PC-3 (cell line): ENCODE data around the gene HDAC5. TPM values are rescaled to one million over a fixed set of nuclear protein-coding genes. Genes with fewer than 3 reads are reported as not detected.
"Not testable (repeated sequence)": the region's sequence is repeated elsewhere in the genome, so short reads cannot be mapped to it uniquely, and the experiment has no call there.

Experiments used
- ATAC-seq: fragments of 200-7000 bp; cut with Tn5 transposase; 2 replicates; pipeline ENCODE4 v1.9.1; 2020; ENCODE audit warnings: mild to moderate bottlenecking, moderate library complexity
- BruUV-seq: library from RNA; stranded (reverse); fragments of 400-500 nt; replicated peaks from 2 replicates; lab custom pipeline; 2021; lab: Mats Ljungman, UMichigan
- CTCF ChIA-PET: fragments of 300-600 bp; sonication (Branson Sonifier 250); formaldehyde crosslinking; loops from one replicate; lab custom pipeline; 2022; ENCODE audit warnings: antibody characterized with exemption; lab: Charles Lee
- POLR2A ChIA-PET: fragments of 300-600 bp; sonication (Branson Sonifier 250); formaldehyde crosslinking; loops from one replicate; lab custom pipeline; 2022; ENCODE audit warnings: antibody characterized with exemption; ENCODE audit not compliant: unreplicated experiment; lab: Charles Lee
- DNase-seq: peaks from one replicate; pipeline ENCODE4 v3.0.0-alpha.2; 2015
- H2AFZ ChIP-seq: fragments of 300-600 bp; sonication (generic); 2 replicates; pipeline ENCODE4 v1.6.0; 2016; ENCODE audit warnings: antibody characterized with exemption, low read length
- H3F3A ChIP-seq: fragments of 300-600 bp; sonication (generic); one replicate; pipeline ENCODE4 v1.6.0; 2017; ENCODE audit warnings: antibody characterized with exemption, low read length, control low read depth, mild to moderate bottlenecking; ENCODE audit not compliant: unreplicated experiment
- H3K27ac ChIP-seq: fragments of 300-600 bp; sonication (generic); 2 replicates; pipeline ENCODE4 v1.5.1; 2016; ENCODE audit warnings: mild to moderate bottlenecking, low read length
- H3K27me3 ChIP-seq: fragments of 300-600 bp; sonication (generic); 2 replicates; pipeline ENCODE4 v1.6.1; 2016; ENCODE audit warnings: low read length, mixed read lengths
- H3K36me3 ChIP-seq: fragments of 300-600 bp; sonication (generic); 2 replicates; pipeline ENCODE4 v1.6.1; 2016; ENCODE audit warnings: low read depth, mixed run types, low read length, mixed read lengths
- H3K4me1 ChIP-seq: fragments of 300-600 bp; sonication (generic); 2 replicates; pipeline ENCODE4 v1.5.1; 2016; ENCODE audit warnings: low read length; ENCODE audit not compliant: insufficient read depth
- H3K4me2 ChIP-seq: fragments of 300-600 bp; sonication (generic); 2 replicates; pipeline ENCODE4 v1.6.0; 2016; ENCODE audit warnings: low read length
- H3K4me3 ChIP-seq: fragments of 300-600 bp; sonication (generic); 2 replicates; pipeline ENCODE4 v1.5.1; 2016; ENCODE audit warnings: mild to moderate bottlenecking, low read length, mixed read lengths
- H3K79me2 ChIP-seq: fragments of 300-600 bp; sonication (generic); 2 replicates; pipeline ENCODE4 v1.6.1; 2017; ENCODE audit warnings: low read length, mixed read lengths
- H3K9ac ChIP-seq: fragments of 300-600 bp; sonication (generic); 2 replicates; pipeline ENCODE4 v1.6.0; 2016; ENCODE audit warnings: mild to moderate bottlenecking, low read length
- H3K9me2 ChIP-seq: fragments of 300-600 bp; sonication (generic); replicated peaks from 2 replicates; pipeline ENCODE4 v1.6.1; 2016; ENCODE audit warnings: mixed run types, low read length, mixed read lengths
- H3K9me3 ChIP-seq: fragments of 300-600 bp; sonication (generic); 2 replicates; pipeline ENCODE4 v1.6.1; 2016; ENCODE audit warnings: low read length, mixed read lengths
- H4K20me1 ChIP-seq: fragments of 300-600 bp; sonication (generic); 2 replicates; pipeline ENCODE4 v1.6.1; 2016; ENCODE audit warnings: low read length, mixed read lengths
- CTCF ChIP-seq: fragments of 300-600 bp; sonication (generic); conservative IDR thresholded peaks from 2 replicates; pipeline ENCODE4 v1.5.1; 2017; ENCODE audit warnings: antibody characterized with exemption, low read depth, mild to moderate bottlenecking, low read length
- EZH2 ChIP-seq: fragments of 300-600 bp; sonication (generic); IDR thresholded peaks from one replicate; pipeline ENCODE4 v1.6.1; 2017; ENCODE audit warnings: antibody characterized with exemption, mild to moderate bottlenecking, low read length; ENCODE audit not compliant: unreplicated experiment
- EZH2phosphoT487 ChIP-seq: fragments of 300-600 bp; sonication (generic); IDR thresholded peaks from 2 replicates; pipeline ENCODE4 v1.6.1; 2018; ENCODE audit warnings: mild to moderate bottlenecking, antibody characterized with exemption, low read length, borderline replicate concordance
- intact Hi-C: fragments of 100-400 bp; cut with micrococcal nuclease; formaldehyde crosslinking; loops from 2 replicates; pipeline ENCODE4 v1.9.0; 2023
- total RNA-seq: library from RNA; depleted of rRNA; stranded (reverse); fragments of >200 nt; gene quantifications from 2 replicates; pipeline ENCODE4 v1.2.3, GENCODE V29; 2014

The HDAC5 gene
- total RNA-seq, 1 experiment from 2014 or later = 39.1 TPM

GRCh38 chr17:44133918-44134476 lies 10.6 kb upstream of the HDAC5 start:
- ATAC-seq (no peak), DNase-seq (no peak)
- no peaks in the 10 kb centered on the region for H3K9me2 ChIP-seq
- H3K27me3 ChIP-seq = no peaks in the 10 kb centered on the region
- H3K9ac ChIP-seq = no peak overlapping the region
- no peaks in the 10 kb centered on the region for H3K79me2 ChIP-seq
- H3F3A ChIP-seq = no peaks in the 10 kb centered on the region
- TF ChIP-seq EZH2phosphoT487 (no peak), EZH2 (no peak), CTCF (no peak)
- no peak overlapping the region for H2AFZ ChIP-seq
- ChIA-PET CTCF (no interaction called here), POLR2A (no interaction called here)
- H3K9me3 ChIP-seq = no peaks in the 10 kb centered on the region
- no peak overlapping the region for H3K27ac ChIP-seq
- no peaks in the 10 kb centered on the region for H4K20me1 ChIP-seq
- intact Hi-C loops = no loop called here
- peaks cover 25% of the 10 kb centered on the region for H3K4me1 ChIP-seq
- no peak overlapping the region for H3K4me2 ChIP-seq
- H3K36me3 ChIP-seq = no peaks in the 10 kb centered on the region
- BruUV-seq = no TSS peak
- no peak overlapping the region for H3K4me3 ChIP-seq

GRCh38 chr17:44132275-44132821 lies 8.9 kb upstream of the HDAC5 start:
- Histone ChIP-seq H3K79me2 (no peaks in the 10 kb centered on the region), H3K36me3 (no peaks in the 10 kb centered on the region), H3K4me3 (no peak overlapping the region), H3K9ac (no peak overlapping the region), H3K27me3 (no peaks in the 10 kb centered on the region), H3K27ac (no peak overlapping the region), H2AFZ (no peak overlapping the region), H3K4me2 (peak overlapping the region; percentile 3; the same call in 1 of the 2 replicates), H4K20me1 (no peaks in the 10 kb centered on the region), H3F3A (no peaks in the 10 kb centered on the region), H3K4me1 (peaks cover 11% of the 10 kb centered on the region), H3K9me3 (no peaks in the 10 kb centered on the region), H3K9me2 (no peaks in the 10 kb centered on the region)
- TF ChIP-seq EZH2phosphoT487 = no peak
- TF ChIP-seq CTCF = no peak
- no peak for TF ChIP-seq EZH2
- ATAC-seq (peak; percentile 29), DNase-seq (peak; percentile 43)
- POLR2A ChIA-PET = no interaction called here
- BruUV-seq = no TSS peak
- intact Hi-C loops = no loop called here
- CTCF ChIA-PET = interaction anchor here (0.6 kb wide), 1 partner anchor 90 kb away, joined by 3 read pairs; no protein-coding TSS in a partner anchor

DNA sequence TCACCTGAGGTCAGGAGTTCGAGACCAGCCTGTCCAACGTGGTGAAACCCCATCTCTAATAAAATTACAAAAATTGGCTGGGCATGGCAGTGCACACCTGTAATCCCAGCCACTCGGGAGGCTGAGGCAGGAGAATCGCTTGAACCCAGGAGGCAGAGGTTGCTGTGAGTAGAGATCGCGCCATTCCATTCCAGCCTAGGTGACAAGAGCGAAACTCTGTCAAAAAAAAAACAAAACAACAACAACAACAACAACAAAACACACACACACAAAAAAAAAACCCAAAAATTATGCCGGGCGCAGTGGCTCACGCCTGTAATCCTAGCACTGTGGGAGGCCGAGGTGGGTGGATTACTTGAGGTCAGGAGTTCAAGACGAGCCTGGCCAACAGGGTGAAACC lies 7.9 kb upstream of the HDAC5 start:
- H3K79me2 ChIP-seq, H3K4me3 ChIP-seq, intact Hi-C loops, H3K27ac ChIP-seq, H3K9me3 ChIP-seq, H3K9ac ChIP-seq, BruUV-seq, H3K9me2 ChIP-seq, H4K20me1 ChIP-seq, H3K36me3 ChIP-seq, H3F3A ChIP-seq, ATAC-seq, CTCF ChIA-PET, H2AFZ ChIP-seq, H3K4me1 ChIP-seq, POLR2A ChIA-PET, H3K27me3 ChIP-seq, DNase-seq, H3K4me2 ChIP-seq: not testable (repeated sequence)
